Small intestine (tissue), 7 donors: ENCODE measurements around the gene VPS8. TPM values are rescaled to one million over a fixed set of nuclear protein-coding genes. Genes with fewer than 3 reads are reported as not detected.
A peak's percentile ranks its signal among the peaks of the same experiment; 100 is the strongest.
"Not testable (repeated sequence)": the region's sequence is repeated elsewhere in the genome, so short reads cannot be mapped to it uniquely, and the experiment has no call there.

Experiments
- DNase-seq, 2 donors: peaks; one replicate each; pipeline versions ENCODE4 v3.0.0 to v3.0.0-alpha.2; 2013
- FAIRE-seq: peaks from 2 replicates; lab custom pipeline; 2012; peaks lifted over from hg19 to GRCh38; lab: Jason Lieb, UNC
- H3K27ac ChIP-seq, 3 donors: one replicate each; pipeline ENCODE4 v1.5.1; 2013; ENCODE audit warnings: low read length in 2 of 3, mild to moderate bottlenecking in 2 of 3, control low read depth in 1 of 3, inconsistent platforms in 1 of 3, low read depth in 1 of 3, moderate library complexity in 1 of 3
- H3K27me3 ChIP-seq, 3 donors: one replicate each; pipeline ENCODE4 v1.6.1; 2013; ENCODE audit warnings: low read length in 3 of 3, inconsistent platforms in 1 of 3; ENCODE audit not compliant: control insufficient read depth in 3 of 3, insufficient read depth in 3 of 3
- H3K36me3 ChIP-seq, 3 donors: one replicate each; pipeline ENCODE4 v1.6.1; 2013; ENCODE audit warnings: low read length in 3 of 3, inconsistent platforms in 1 of 3, low read depth in 1 of 3, mild to moderate bottlenecking in 1 of 3, moderate library complexity in 1 of 3; ENCODE audit not compliant: control insufficient read depth in 3 of 3, insufficient read depth in 2 of 3
- H3K4me1 ChIP-seq, 3 donors: one replicate each; pipeline ENCODE4 v1.6.1; 2013; ENCODE audit warnings: low read length in 2 of 3, inconsistent platforms in 1 of 3, low read depth in 1 of 3, mild to moderate bottlenecking in 1 of 3, moderate library complexity in 1 of 3; ENCODE audit not compliant: control insufficient read depth in 3 of 3, insufficient read depth in 2 of 3
- H3K4me3 ChIP-seq, 3 donors: one replicate each; pipeline ENCODE4 v1.5.1; 2013; ENCODE audit warnings: low read length in 3 of 3, control low read depth in 1 of 3, inconsistent platforms in 1 of 3, low read depth in 1 of 3, mild to moderate bottlenecking in 1 of 3, moderate library complexity in 1 of 3
- H3K9me3 ChIP-seq, 2 donors: one replicate each; pipeline ENCODE4 v1.6.1; 2013; ENCODE audit warnings: low read depth in 1 of 2, low read length in 1 of 2; ENCODE audit not compliant: control insufficient read depth in 2 of 2, insufficient read depth in 1 of 2
- WGBS, 3 donors: extraction: QIAGEN DNeasy Blood & Tissue Kit; methylation state at CpG; one replicate each; pipeline ENCODE4 v1.1.7; 2013; 5-methylcytosine and 5-hydroxymethylcytosine counted together
- polyA plus RNA-seq, 4 donors: library from polyadenylated mRNA; stranded (reverse) in 3 of 4; unstranded in 1 of 4; fragments of 200-250 nt in 3 of 4; fragments of 120-200 nt in 1 of 4; gene quantifications; one replicate each; pipeline versions ENCODE4 v1.2.1 to v1.2.3, GENCODE V29; 2013
- donor health status: healthy with polysubstance abuse.
- donor health status: control.
- donor health status: control.
- donor health status: Bipolar disorder and iron deficiency.
- donor health status: healthy.

VPS8 gene
- polyA plus RNA-seq, 4 donors: 7.8 to 32.5 (median 9.2) TPM

DNA sequence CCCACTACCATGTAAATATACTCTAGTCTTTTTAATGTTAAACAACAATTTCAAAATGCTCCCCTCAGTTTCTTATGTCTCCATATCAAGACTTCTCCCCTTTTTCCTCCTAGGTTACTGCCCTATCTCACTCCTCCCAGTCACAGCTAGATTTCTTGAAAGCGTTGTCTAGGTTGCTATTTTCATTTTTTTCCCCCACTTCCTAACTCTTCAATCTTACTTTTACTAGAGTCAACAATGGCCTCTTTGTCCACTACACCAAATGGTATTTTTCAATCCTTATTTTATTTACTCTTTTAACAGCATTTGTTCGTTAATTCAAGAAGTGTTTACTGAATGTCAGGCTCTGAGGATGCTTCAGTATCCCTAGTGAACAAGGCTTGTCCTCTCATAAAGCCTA lies 84.4 kb downstream of the VPS8 start:
- Histone ChIP-seq H3K4me1 (no peaks in the 10 kb centered on the region), H3K36me3 (peaks cover 0 to 2% (median 2%) of the 10 kb centered on the region in 3 donors), H3K9me3 (no peaks in the 10 kb centered on the region), H3K27me3 (no peaks in the 10 kb centered on the region), H3K27ac (no peak overlapping the region), H3K4me3 (no peak overlapping the region)
- 76 to 94% (median 85%) methylated on average over 2 of the region's 2 CpGs for whole genome bisulfite sequencing, 3 donors
- FAIRE-seq (no peak), DNase-seq (no peak)

DNA sequence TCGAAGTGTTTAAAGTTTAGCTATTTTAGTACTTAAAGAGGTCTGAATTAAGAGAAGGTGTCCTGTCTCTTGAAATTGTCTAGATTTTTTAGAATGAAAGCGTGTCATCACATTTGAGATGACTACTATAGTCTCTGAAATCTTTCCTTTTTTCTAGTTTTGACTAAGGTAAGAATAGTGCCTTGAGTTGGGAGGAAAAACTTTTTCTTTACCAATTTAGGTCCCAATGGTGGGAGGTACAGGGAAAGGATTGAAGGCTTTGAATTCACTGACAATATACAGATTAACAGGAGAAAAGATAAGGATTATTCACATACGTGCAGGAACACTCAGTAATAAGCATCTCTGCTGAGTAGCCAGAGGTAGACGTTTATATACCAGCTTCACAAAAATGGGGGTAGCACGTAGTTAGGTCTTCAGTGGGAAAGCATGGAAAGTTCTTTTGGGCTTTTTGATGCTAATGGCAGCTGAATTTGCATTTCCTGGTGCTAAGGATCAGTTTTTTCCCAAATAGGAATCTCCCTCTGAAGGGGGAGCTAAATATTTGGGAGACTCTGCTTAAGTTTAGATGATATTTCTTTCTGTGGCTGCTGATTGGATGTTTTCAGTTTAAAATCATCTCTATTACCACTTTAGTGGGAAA lies 88.1 kb downstream of the VPS8 start:
- Histone ChIP-seq H3K4me1 (no peaks in the 10 kb centered on the region), H3K27ac (no peak overlapping the region), H3K36me3 (peaks cover 0 to 8% (median 5%) of the 10 kb centered on the region in 3 donors), H3K9me3 (peaks cover 1 to 4% of the 10 kb centered on the region in 2 donors), H3K4me3 (no peak overlapping the region), H3K27me3 (no peaks in the 10 kb centered on the region)
- no peak for DNase-seq
- 91 to 93% (median 93%) methylated on average over 5 of the region's 5 CpGs for WGBS, 3 donors
- FAIRE-seq: no peak

DNA sequence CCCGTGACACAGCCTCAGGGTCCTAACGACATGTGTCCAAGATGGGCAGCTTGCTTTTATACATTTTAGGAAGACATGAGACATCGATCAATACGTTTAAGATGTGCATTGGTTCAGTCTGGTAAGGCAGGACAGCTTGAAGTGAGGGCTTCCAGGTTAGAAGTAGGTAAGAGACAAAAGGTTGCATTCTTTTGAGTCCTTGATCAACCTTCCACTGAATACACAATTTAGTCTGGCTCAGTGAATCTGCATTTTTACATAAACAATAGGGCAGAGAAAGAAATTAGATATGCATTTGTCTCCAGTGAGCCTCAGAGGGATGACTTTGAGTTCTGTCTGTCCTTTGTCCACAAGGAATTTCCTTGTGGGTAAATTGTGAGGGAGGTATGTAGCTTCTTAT lies 95.1 kb downstream of the VPS8 start:
- not testable (repeated sequence) for H3K4me3 ChIP-seq, FAIRE-seq, H3K27me3 ChIP-seq, H3K9me3 ChIP-seq, H3K27ac ChIP-seq, DNase-seq
- Histone ChIP-seq H3K4me1 (peaks cover 0 to 20% (median 4%) of the 10 kb centered on the region in 3 donors), H3K36me3 (peaks cover 0 to 16% (median 7%) of the 10 kb centered on the region in 3 donors)
- 96 to 97% (median 97%) methylated on average over 4 of the region's 4 CpGs for WGBS, 3 donors

DNA sequence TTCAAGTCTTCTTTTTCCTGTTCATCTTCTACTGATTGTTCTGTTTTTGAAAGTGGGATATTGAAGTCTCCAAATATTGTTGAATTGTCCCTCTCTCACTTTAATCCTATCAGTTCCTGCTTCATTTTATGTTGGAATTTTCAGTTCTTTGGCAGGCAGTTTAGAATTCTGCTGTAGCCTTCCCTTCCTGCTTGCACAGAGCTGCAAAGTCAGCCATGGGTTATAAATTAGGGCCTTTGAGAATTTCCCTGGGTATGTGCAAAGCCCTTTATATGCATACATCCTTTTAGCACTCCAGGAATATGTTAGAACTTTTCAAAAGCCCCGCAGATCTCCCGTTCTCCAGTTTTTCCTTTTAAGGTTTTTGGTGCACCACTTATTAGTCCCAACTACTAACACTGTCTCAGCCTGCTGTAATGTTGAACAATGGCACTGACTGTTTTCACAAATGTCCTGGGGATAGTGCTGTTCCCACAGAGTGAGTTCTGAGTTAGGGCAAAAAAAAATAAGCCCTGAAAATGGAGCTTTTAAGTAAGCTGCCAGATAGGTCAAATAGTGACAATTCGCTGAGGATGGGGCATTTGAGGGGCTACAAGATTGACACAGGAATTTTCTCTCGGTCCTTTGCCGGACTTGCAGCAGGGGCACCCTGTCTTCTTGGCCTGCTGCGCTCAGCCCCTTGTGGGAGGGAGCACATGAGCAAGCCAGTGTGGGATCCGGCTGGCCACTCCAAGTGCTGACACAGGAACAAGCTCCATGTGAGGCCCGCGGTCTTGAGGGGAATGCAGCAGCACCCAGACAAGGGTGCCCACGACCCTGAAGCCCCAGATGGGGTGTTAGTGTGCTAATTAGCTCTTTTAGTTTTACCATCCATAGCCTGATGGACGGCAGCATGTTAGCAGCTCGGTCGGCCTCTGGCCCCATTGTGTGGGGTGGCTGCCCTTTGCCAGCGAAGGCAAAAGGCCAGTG lies 96.0 kb downstream of the VPS8 start:
- peak overlapping the region in 1 of 3 donors; percentile 41 for H3K27ac ChIP-seq
- DNase-seq (no peak), FAIRE-seq (no peak)

DNA sequence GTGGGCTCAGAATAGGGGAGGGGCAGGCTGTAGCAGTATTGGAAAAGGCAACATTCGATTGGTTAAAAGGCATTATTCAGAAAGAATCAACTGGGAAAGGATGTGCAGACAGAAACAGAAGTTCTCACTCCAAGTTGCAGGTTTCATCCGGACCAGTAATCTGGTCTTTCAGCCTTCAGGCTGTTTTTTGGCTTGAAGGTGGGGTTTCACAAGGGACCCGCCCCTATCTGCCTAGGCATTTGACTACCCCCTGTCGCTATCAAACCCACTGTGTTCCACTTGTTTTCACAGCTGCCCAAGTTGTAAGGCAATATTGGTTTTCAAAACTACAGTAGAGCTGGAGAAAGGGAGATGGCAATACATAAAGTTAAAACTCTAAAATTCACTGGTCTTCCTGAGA lies 96.9 kb downstream of the VPS8 start:
- peaks cover 0 to 13% (median 7%) of the 10 kb centered on the region in 3 donors for H3K36me3 ChIP-seq
- H3K4me3 ChIP-seq: no peak overlapping the region
- H3K4me1 ChIP-seq: peaks cover 3 to 27% (median 6%) of the 10 kb centered on the region in 3 donors
- H3K27me3 ChIP-seq: no peaks in the 10 kb centered on the region
- DNase-seq: no peak
- FAIRE-seq: no peak
- WGBS, 3 donors: 88 to 95% (median 91%) methylated on average over 4 of the region's 4 CpGs
- H3K9me3 ChIP-seq: peaks cover 1 to 4% of the 10 kb centered on the region in 2 donors
- H3K27ac ChIP-seq: no peak overlapping the region

More for the DNA sequence above, 96.0 kb downstream of the VPS8 start:
- no peaks in the 10 kb centered on the region for H3K27me3 ChIP-seq
- H3K36me3 ChIP-seq: peaks cover 0 to 16% (median 7%) of the 10 kb centered on the region in 3 donors
- H3K4me1 ChIP-seq: peaks cover 3 to 27% (median 6%) of the 10 kb centered on the region in 3 donors
- H3K4me3 ChIP-seq: no peak overlapping the region
- H3K9me3 ChIP-seq: peaks cover 1 to 4% of the 10 kb centered on the region in 2 donors
- WGBS, 3 donors: 85 to 98% (median 96%) methylated on average over 14 of the region's 14 CpGs

DNA sequence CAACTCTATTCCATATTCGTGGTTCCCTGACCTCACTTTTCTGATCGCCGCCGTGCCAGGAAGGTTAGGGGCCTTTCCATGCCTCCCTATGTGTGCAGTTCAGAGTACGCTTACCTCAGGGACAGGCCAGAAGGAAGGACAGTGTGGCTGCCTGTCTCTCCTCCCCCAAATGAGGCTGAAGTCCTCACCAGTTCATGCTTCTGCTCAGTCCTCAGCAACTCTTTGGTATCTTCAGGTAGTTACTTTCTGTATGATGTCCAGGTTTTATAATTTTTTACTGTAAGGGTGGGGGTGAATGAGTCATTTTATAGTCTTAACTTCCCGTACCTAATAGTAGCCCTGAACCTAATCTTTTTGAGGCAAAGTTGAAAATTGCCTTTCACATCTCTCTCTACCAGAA lies 98.7 kb downstream of the VPS8 start:
- DNase-seq: peak; percentile 73 to 83
- H3K4me1 ChIP-seq: peaks cover 3 to 27% (median 6%) of the 10 kb centered on the region in 3 donors
- FAIRE-seq: no peak
- H3K36me3 ChIP-seq: peaks cover 3 to 14% (median 6%) of the 10 kb centered on the region in 3 donors
- WGBS, 3 donors: 22 to 62% (median 27%) methylated on average over 6 of the region's 6 CpGs
- H3K27me3 ChIP-seq: no peaks in the 10 kb centered on the region
- no peaks in the 10 kb centered on the region for H3K9me3 ChIP-seq
- H3K4me3 ChIP-seq: no peak overlapping the region
- peak overlapping the region; percentile 71 to 89 (median 81) for H3K27ac ChIP-seq

GRCh38 chr3:184911570-184911969 lies 99.6 kb downstream of the VPS8 start:
- DNase-seq: peak; percentile 29 to 31
- Histone ChIP-seq H3K4me1 (peaks cover 3 to 27% (median 6%) of the 10 kb centered on the region in 3 donors), H3K9me3 (no peaks in the 10 kb centered on the region), H3K27ac (peak overlapping the region; percentile 48 to 71 (median 55)), H3K36me3 (peaks cover 5 to 14% (median 6%) of the 10 kb centered on the region in 3 donors), H3K27me3 (no peaks in the 10 kb centered on the region), H3K4me3 (no peak overlapping the region)
- FAIRE-seq: no peak
- 10 to 58% (median 36%) methylated on average over 4 of the region's 4 CpGs for WGBS, 3 donors

DNA sequence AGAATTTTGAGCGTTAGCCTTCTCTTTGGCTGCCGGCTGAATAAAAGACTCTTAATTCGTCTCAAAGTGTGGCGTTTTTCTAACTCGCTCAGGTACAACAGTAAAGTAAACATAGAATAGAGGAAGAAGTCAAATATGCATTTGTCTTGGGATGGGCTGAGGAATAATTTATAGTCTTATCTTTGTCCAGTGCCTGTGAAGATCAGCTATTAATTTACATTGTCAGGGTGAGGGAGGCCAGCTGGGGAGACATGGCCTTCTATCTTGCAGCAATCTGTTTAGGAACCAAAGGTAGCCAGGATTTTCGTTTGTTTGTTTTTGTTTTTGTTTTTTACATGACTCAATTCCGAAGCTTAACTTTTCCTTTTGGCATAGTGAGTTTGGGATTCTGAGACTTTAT lies 100.2 kb downstream of the VPS8 start:
- no peak overlapping the region for H3K4me3 ChIP-seq
- 27 to 58% (median 43%) methylated on average over 7 of the region's 7 CpGs for WGBS, 3 donors
- FAIRE-seq (no peak), DNase-seq (peak; percentile 12 to 16)
- H3K4me1 ChIP-seq: peaks cover 3 to 27% (median 6%) of the 10 kb centered on the region in 3 donors
- H3K36me3 ChIP-seq: peaks cover 5 to 14% (median 6%) of the 10 kb centered on the region in 3 donors
- no peaks in the 10 kb centered on the region for H3K27me3 ChIP-seq
- H3K9me3 ChIP-seq: no peaks in the 10 kb centered on the region
- peak overlapping the region in 1 of 3 donors; percentile 38 for H3K27ac ChIP-seq
